ENCODE measurements around the gene MIPEP.

- TF ChIP-seq, protein P1, sequence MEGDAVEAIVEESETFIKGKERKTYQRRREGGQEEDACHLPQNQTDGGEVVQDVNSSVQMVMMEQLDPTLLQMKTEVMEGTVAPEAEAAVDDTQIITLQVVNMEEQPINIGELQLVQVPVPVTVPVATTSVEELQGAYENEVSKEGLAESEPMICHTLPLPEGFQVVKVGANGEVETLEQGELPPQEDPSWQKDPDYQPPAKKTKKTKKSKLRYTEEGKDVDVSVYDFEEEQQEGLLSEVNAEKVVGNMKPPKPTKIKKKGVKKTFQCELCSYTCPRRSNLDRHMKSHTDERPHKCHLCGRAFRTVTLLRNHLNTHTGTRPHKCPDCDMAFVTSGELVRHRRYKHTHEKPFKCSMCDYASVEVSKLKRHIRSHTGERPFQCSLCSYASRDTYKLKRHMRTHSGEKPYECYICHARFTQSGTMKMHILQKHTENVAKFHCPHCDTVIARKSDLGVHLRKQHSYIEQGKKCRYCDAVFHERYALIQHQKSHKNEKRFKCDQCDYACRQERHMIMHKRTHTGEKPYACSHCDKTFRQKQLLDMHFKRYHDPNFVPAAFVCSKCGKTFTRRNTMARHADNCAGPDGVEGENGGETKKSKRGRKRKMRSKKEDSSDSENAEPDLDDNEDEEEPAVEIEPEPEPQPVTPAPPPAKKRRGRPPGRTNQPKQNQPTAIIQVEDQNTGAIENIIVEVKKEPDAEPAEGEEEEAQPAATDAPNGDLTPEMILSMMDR (optimal IDR thresholded peaks at IDR 0.05 in 1 of 3, IDR thresholded peaks at IDR 0.05 in 1 of 3, conservative IDR thresholded peaks at IDR 0.05 in 1 of 3; ENCODE audit: extremely low read depth in 1 of 3, insufficient read depth in 2 of 3, low read length in 3 of 3) = no peak
- TF ChIP-seq EZH2 (IDR thresholded peaks at IDR 0.05; ENCODE audit: low read length) = peak; percentile 85
Measured at GRCh38 chr13:23902975-23903905, 14.0 kb upstream of the MIPEP start.
